Measurements from ENCODE around the gene NEDD4L. TPM values are rescaled to one million over a fixed set of nuclear protein-coding genes. Genes with fewer than 3 reads are reported as not detected.

NEDD4L gene
- total and polyA plus RNA-seq, 2 experiments from 2014 or later, result 36.2 to 72.3 TPM

DNA sequence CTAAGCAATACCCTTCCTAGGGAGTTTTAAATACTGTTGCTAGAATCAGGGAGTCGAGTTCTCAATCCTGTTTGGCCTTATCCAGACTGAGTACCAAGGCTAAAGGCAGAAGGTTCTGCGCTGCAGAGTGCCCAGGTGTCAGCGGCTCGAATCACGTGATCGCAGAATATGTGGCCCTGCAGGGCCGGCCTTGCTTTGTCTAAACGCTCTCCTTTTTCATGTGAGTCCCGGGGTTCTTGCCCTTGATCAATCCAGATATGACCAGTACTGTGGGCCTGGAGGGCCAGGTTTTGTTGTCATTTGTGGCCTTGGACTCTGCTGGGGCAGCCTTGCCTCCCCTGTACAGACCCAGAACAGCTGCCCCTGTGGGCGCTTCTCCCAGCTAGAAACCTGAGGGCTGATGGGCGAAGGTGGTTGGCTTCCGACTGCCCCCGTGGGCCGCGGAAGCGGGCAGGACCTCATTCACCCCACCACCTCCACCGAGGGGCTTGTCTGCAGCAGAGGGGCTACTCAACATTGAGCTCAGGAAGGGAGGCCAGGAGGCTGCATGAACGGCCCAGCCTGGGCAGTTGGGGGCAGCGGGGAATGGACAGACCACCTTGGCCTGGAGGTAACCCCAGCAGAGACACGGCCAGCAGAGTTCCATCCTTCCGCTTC is 359.9 kb downstream of the NEDD4L start:
- TF ChIP-seq, protein P1, sequence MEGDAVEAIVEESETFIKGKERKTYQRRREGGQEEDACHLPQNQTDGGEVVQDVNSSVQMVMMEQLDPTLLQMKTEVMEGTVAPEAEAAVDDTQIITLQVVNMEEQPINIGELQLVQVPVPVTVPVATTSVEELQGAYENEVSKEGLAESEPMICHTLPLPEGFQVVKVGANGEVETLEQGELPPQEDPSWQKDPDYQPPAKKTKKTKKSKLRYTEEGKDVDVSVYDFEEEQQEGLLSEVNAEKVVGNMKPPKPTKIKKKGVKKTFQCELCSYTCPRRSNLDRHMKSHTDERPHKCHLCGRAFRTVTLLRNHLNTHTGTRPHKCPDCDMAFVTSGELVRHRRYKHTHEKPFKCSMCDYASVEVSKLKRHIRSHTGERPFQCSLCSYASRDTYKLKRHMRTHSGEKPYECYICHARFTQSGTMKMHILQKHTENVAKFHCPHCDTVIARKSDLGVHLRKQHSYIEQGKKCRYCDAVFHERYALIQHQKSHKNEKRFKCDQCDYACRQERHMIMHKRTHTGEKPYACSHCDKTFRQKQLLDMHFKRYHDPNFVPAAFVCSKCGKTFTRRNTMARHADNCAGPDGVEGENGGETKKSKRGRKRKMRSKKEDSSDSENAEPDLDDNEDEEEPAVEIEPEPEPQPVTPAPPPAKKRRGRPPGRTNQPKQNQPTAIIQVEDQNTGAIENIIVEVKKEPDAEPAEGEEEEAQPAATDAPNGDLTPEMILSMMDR (conservative IDR thresholded peaks at IDR 0.05; ENCODE audit: low read depth in 2 of 2), result no peak
- no peak for TF ChIP-seq NANOG (IDR thresholded peaks at IDR 0.05; ENCODE audit: borderline replicate concordance)
- TF ChIP-seq ZNF114 (CRISPR knock-in tag; IDR thresholded peaks at IDR 0.05), result no peak
- no peak for TF ChIP-seq JUNB (IDR thresholded peaks at IDR 0.05; ENCODE audit: unreplicated experiment)
- TF ChIP-seq, protein P2, sequence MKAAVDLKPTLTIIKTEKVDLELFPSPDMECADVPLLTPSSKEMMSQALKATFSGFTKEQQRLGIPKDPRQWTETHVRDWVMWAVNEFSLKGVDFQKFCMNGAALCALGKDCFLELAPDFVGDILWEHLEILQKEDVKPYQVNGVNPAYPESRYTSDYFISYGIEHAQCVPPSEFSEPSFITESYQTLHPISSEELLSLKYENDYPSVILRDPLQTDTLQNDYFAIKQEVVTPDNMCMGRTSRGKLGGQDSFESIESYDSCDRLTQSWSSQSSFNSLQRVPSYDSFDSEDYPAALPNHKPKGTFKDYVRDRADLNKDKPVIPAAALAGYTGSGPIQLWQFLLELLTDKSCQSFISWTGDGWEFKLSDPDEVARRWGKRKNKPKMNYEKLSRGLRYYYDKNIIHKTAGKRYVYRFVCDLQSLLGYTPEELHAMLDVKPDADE (IDR thresholded peaks at IDR 0.05), result no peak
- TF ChIP-seq EZH2 (IDR thresholded peaks at IDR 0.05; ENCODE audit: low read depth, unreplicated experiment), result no peak
- TF ChIP-seq ZNF331 (CRISPR knock-in tag; IDR thresholded peaks at IDR 0.05; ENCODE audit: low read depth), result no peak
- H3K36me3 ChIP-seq (ENCODE audit: insufficient read depth), result no peaks in the 10 kb centered on the region
- H3K4me3 ChIP-seq, result no peak overlapping the region
- H3K36me3 Mint-ChIP-seq (ENCODE audit: low read depth), result no peaks in the 10 kb centered on the region
- no peak overlapping the region for H3K4me2 ChIP-seq
- no peaks in the 10 kb centered on the region for H3K27me3 ChIP-seq (ENCODE audit: insufficient read depth)
- H2AFZ ChIP-seq, result no peak overlapping the region
- ATAC-seq, result no peak; the same call in 2 of the 3 replicates
- no peak overlapping the region; the same call in 1 of the 2 replicates for H3K27ac Mint-ChIP-seq
- H3F3A ChIP-seq (replicated peaks; ENCODE audit: low read depth), result no peaks in the 10 kb centered on the region
- H3K9me2 ChIP-seq (ENCODE audit: insufficient read depth), result peaks cover 6% of the 10 kb centered on the region; the same call in 1 of the 2 replicates
- no peak for DNase-seq (ENCODE audit: low spot score)
- H3K79me2 ChIP-seq (replicated peaks; ENCODE audit: insufficient read depth), result no peaks in the 10 kb centered on the region
- no peak overlapping the region for H3K4me3 Mint-ChIP-seq
- H3K27me3 Mint-ChIP-seq (ENCODE audit: insufficient read depth, low read depth, poor library complexity), result peaks cover 8% of the 10 kb centered on the region
- H4K20me1 ChIP-seq (replicated peaks; ENCODE audit: insufficient read depth), result no peaks in the 10 kb centered on the region
- no peaks in the 10 kb centered on the region for H3K9me3 Mint-ChIP-seq
- H3K4me1 ChIP-seq (ENCODE audit: insufficient read depth), result 0 out of 2 replicates have a peak, but pooled peaks cover 6% of the 10 kb centered on the region
- H3K4me1 Mint-ChIP-seq, result peaks cover 8% of the 10 kb centered on the region; the same call in 2 of the 3 replicates
- no peak overlapping the region for H3K27ac ChIP-seq (ENCODE audit: low read depth)

DNA sequence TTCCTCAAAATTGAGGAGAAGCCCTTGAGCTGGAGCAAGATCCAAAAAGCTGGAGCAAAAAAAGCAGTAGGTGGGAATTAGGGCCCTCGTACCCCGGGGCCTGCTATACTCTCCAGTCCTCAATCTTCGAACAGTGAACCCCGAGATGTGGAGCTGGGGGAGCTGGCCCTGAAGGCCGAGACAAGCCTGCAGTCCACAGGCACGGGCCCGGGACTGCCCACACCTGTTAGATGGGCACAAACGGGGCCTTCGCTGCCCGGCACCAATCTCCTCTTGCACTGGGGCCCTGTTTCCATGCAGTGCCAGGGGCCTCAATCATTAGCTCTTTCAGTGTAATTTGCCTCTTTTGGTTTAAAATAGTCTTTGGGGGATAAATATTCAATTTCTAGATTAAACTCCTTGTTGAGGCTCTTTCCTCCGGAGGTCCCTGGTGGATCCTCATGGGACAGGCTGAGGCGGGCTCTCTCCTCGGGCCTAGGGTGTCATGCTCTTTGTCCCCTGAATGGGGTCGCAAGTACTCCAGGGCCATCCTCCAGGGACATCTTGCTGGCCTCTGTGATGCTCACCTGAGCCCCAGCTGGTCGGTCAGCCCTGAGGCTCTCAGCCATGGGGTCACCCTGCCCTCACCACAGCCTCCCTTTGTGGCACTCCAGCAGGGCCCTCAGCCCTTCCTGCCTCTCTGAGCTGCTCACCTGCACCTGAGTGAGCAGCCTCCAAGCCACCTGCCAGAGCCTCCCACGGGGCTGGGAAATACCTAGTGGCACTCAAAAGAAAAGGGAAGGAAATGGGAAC is 361.3 kb downstream of the NEDD4L start:
- H4K20me1 ChIP-seq (replicated peaks; ENCODE audit: insufficient read depth), result no peaks in the 10 kb centered on the region
- H3K36me3 Mint-ChIP-seq (ENCODE audit: low read depth), result no peaks in the 10 kb centered on the region
- H3K27ac ChIP-seq (ENCODE audit: low read depth), result no peak overlapping the region
- H3K79me2 ChIP-seq (replicated peaks; ENCODE audit: insufficient read depth), result no peaks in the 10 kb centered on the region
- H2AFZ ChIP-seq, result no peak overlapping the region
- H3K27me3 Mint-ChIP-seq (ENCODE audit: insufficient read depth, low read depth, poor library complexity), result peaks cover 7% of the 10 kb centered on the region
- DNase-seq (ENCODE audit: low spot score) (no peak), ATAC-seq (no peak; the same call in 1 of the 3 replicates)
- no peaks in the 10 kb centered on the region for H3K27me3 ChIP-seq (ENCODE audit: insufficient read depth)
- no peak overlapping the region for H3K4me2 ChIP-seq
- no peak overlapping the region for H3K4me3 Mint-ChIP-seq
- H3K9me2 ChIP-seq (ENCODE audit: insufficient read depth), result peaks cover 11% of the 10 kb centered on the region; the same call in 1 of the 2 replicates
- H3F3A ChIP-seq (replicated peaks; ENCODE audit: low read depth), result no peaks in the 10 kb centered on the region
- no peaks in the 10 kb centered on the region for H3K36me3 ChIP-seq (ENCODE audit: insufficient read depth)
- peaks cover 8% of the 10 kb centered on the region; the same call in 2 of the 3 replicates for H3K4me1 Mint-ChIP-seq
- H3K9me3 Mint-ChIP-seq, result no peaks in the 10 kb centered on the region
- 0 out of 2 replicates have a peak, but pooled peaks cover 6% of the 10 kb centered on the region for H3K4me1 ChIP-seq (ENCODE audit: insufficient read depth)
- no peak overlapping the region for H3K4me3 ChIP-seq
- H3K27ac Mint-ChIP-seq, result no peak overlapping the region
- TF ChIP-seq, protein P3, sequence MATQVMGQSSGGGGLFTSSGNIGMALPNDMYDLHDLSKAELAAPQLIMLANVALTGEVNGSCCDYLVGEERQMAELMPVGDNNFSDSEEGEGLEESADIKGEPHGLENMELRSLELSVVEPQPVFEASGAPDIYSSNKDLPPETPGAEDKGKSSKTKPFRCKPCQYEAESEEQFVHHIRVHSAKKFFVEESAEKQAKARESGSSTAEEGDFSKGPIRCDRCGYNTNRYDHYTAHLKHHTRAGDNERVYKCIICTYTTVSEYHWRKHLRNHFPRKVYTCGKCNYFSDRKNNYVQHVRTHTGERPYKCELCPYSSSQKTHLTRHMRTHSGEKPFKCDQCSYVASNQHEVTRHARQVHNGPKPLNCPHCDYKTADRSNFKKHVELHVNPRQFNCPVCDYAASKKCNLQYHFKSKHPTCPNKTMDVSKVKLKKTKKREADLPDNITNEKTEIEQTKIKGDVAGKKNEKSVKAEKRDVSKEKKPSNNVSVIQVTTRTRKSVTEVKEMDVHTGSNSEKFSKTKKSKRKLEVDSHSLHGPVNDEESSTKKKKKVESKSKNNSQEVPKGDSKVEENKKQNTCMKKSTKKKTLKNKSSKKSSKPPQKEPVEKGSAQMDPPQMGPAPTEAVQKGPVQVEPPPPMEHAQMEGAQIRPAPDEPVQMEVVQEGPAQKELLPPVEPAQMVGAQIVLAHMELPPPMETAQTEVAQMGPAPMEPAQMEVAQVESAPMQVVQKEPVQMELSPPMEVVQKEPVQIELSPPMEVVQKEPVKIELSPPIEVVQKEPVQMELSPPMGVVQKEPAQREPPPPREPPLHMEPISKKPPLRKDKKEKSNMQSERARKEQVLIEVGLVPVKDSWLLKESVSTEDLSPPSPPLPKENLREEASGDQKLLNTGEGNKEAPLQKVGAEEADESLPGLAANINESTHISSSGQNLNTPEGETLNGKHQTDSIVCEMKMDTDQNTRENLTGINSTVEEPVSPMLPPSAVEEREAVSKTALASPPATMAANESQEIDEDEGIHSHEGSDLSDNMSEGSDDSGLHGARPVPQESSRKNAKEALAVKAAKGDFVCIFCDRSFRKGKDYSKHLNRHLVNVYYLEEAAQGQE (IDR thresholded peaks at IDR 0.05; ENCODE audit: unreplicated experiment), result no peak
- TF ChIP-seq JUNB (IDR thresholded peaks at IDR 0.05; ENCODE audit: unreplicated experiment) (no peak), STAT1 (IDR thresholded peaks at IDR 0.05; ENCODE audit: unreplicated experiment) (no peak), EZH2phosphoT487 (IDR thresholded peaks at IDR 0.05; ENCODE audit: unreplicated experiment) (no peak), POLR2AphosphoS5 (IDR thresholded peaks at IDR 0.05; ENCODE audit: low read depth) (no peak)
- TF ChIP-seq, protein P2 (IDR thresholded peaks at IDR 0.05), result no peak
- TF ChIP-seq, protein P1 (conservative IDR thresholded peaks at IDR 0.05; ENCODE audit: low read depth in 2 of 2), result no peak
